Psoas muscle (tissue), 7 donors: ENCODE measurements around the gene PSRC1. TPM values are rescaled to one million over a fixed set of nuclear protein-coding genes. Genes with fewer than 3 reads are reported as not detected.

ENCODE experiments used
- polyA plus RNA-seq, 3 donors: library from polyadenylated mRNA; stranded (reverse); fragments of 200-250 nt; gene quantifications; one replicate each; pipeline ENCODE4 v1.2.3, GENCODE V29; 2013
- total RNA-seq, 4 donors: library from RNA; stranded (reverse); fragmentation: NEBNext Ultra II Directional in 2 of 4; extraction: Animal tissue kit (Norgen Biotek cat#: 25700) in 2 of 4; gene quantifications; one replicate each; pipeline versions ENCODE4 v1.2.1 to v1.2.4, GENCODE V29; 2021 to 2023
- donor health status: healthy with polysubstance abuse.
- donor health status: DM: no; HTN: no; CAD: no; lungs with moderate emphysema.
- donor health status: Bipolar disorder and iron deficiency.
- donor health status: healthy.
- donor health status: DM: no; HTN: no; CAD: no.
- donor health status: DM: no; HTN: no; CAD: no.
- donor health status: DM: yes; HTN: yes; CAD: no.

PSRC1 gene
- total and polyA plus RNA-seq, 7 donors = 0.14 to 2.0 (median 0.60) TPM

Other genes with a start within 250 kb of the PSRC1 start
- 10 to 100 TPM; 13.9 to 16.3 (median 14.9) TPM for gene WDR47, start 241.0 kb downstream of the PSRC1 start, total RNA-seq
- gene WDR47, start 241.0 kb downstream of the PSRC1 start, polyA plus RNA-seq = 10 to 100 TPM in 1 of 3 donors, 1 to 10 TPM in 2; 5.7 to 19.6 (median 7.4) TPM
- gene TAF13, start 207.1 kb downstream of the PSRC1 start, total RNA-seq = 10 to 100 TPM; 61.5 to 89.9 (median 72.9) TPM
- 100 to 1,000 TPM in 2 of 3 donors, 10 to 100 TPM in 1; 74.3 to 228 (median 120) TPM for gene TAF13, start 207.1 kb downstream of the PSRC1 start, polyA plus RNA-seq
- 10 to 100 TPM; 27.2 to 56.0 (median 34.0) TPM for gene TMEM167B, start 192.4 kb downstream of the PSRC1 start, total RNA-seq
- gene TMEM167B, start 192.4 kb downstream of the PSRC1 start, polyA plus RNA-seq = 10 to 100 TPM; 19.8 to 39.1 (median 20.2) TPM
- under 1 TPM; 0.11 to 0.46 (median 0.32) TPM for gene ELAPOR1, start 169.0 kb downstream of the PSRC1 start, total RNA-seq
- gene ELAPOR1, start 169.0 kb downstream of the PSRC1 start, polyA plus RNA-seq = under 1 TPM in 2 of 3 donors, not detected in 1; 0.03 to 0.05 TPM
- 100 to 1,000 TPM in 2 of 4 donors, 10 to 100 TPM in 2; 76.4 to 155 (median 123) TPM for gene SARS1, start 69.2 kb downstream of the PSRC1 start, total RNA-seq
- 100 to 1,000 TPM; 105 to 150 (median 150) TPM for gene SARS1, start 69.2 kb downstream of the PSRC1 start, polyA plus RNA-seq
- 10 to 100 TPM in 2 of 4 donors, 1 to 10 TPM in 2; 5.7 to 12.5 (median 10.6) TPM for gene CELSR2, start 33.6 kb downstream of the PSRC1 start, total RNA-seq
- 1 to 10 TPM in 2 of 3 donors, under 1 TPM in 1; 0.69 to 6.9 (median 3.7) TPM for gene CELSR2, start 33.6 kb downstream of the PSRC1 start, polyA plus RNA-seq
- 1 to 10 TPM in 2 of 4 donors, under 1 TPM in 2; 0.57 to 2.2 (median 1.3) TPM for gene MYBPHL, start 23.9 kb upstream of the PSRC1 start, total RNA-seq
- under 1 TPM in 2 of 3 donors, not detected in 1; 0.17 to 0.55 TPM for gene MYBPHL, start 23.9 kb upstream of the PSRC1 start, polyA plus RNA-seq
- 100 to 1,000 TPM; 123 to 363 (median 207) TPM for gene SORT1, start 114.8 kb upstream of the PSRC1 start, total RNA-seq
- 100 to 1,000 TPM in 1 of 3 donors, 10 to 100 TPM in 2; 15.8 to 131 (median 81.9) TPM for gene SORT1, start 114.8 kb upstream of the PSRC1 start, polyA plus RNA-seq
- gene PSMA5, start 143.3 kb upstream of the PSRC1 start, total RNA-seq = 100 to 1,000 TPM in 1 of 4 donors, 10 to 100 TPM in 3; 58.1 to 123 (median 94.6) TPM
- gene PSMA5, start 143.3 kb upstream of the PSRC1 start, polyA plus RNA-seq = 100 to 1,000 TPM in 2 of 3 donors, 10 to 100 TPM in 1; 90.6 to 213 (median 146) TPM
- 100 to 1,000 TPM; 125 to 203 (median 163) TPM for gene SYPL2, start 183.4 kb upstream of the PSRC1 start, total RNA-seq
- gene SYPL2, start 183.4 kb upstream of the PSRC1 start, polyA plus RNA-seq = 10 to 100 TPM; 35.3 to 67.8 (median 66.2) TPM
- gene ATXN7L2, start 200.8 kb upstream of the PSRC1 start, total RNA-seq = 10 to 100 TPM in 1 of 4 donors, 1 to 10 TPM in 3; 4.4 to 14.1 (median 8.4) TPM
- 1 to 10 TPM; 5.1 to 5.2 (median 5.1) TPM for gene ATXN7L2, start 200.8 kb upstream of the PSRC1 start, polyA plus RNA-seq
- 1 to 10 TPM; 2.4 to 4.0 (median 3.7) TPM for gene CYB561D1, start 210.9 kb upstream of the PSRC1 start, total RNA-seq
- gene CYB561D1, start 210.9 kb upstream of the PSRC1 start, polyA plus RNA-seq = 10 to 100 TPM in 1 of 3 donors, 1 to 10 TPM in 2; 1.8 to 15.0 (median 3.5) TPM
- gene AMIGO1, start 226.6 kb upstream of the PSRC1 start, total RNA-seq = 10 to 100 TPM in 3 of 4 donors, 1 to 10 TPM in 1; 8.7 to 16.6 (median 11.4) TPM
- 10 to 100 TPM in 1 of 3 donors, 1 to 10 TPM in 2; 3.1 to 16.0 (median 8.0) TPM for gene AMIGO1, start 226.6 kb upstream of the PSRC1 start, polyA plus RNA-seq